CD4-positive, alpha-beta T cell treated with Interleukin-15 for 1 hour (primary cell): ENCODE results near the gene ASPRV1.
A peak's percentile ranks its signal among the peaks of the same experiment; 100 is the strongest.
"Not testable (repeated sequence)": the region's sequence is repeated elsewhere in the genome, so short reads cannot be mapped to it uniquely, and the experiment has no call there.

Experiments
- DNase-seq: peaks from one replicate; pipeline ENCODE4 v3.0.0-alpha.2; 2020

The ASPRV1 gene

DNA sequence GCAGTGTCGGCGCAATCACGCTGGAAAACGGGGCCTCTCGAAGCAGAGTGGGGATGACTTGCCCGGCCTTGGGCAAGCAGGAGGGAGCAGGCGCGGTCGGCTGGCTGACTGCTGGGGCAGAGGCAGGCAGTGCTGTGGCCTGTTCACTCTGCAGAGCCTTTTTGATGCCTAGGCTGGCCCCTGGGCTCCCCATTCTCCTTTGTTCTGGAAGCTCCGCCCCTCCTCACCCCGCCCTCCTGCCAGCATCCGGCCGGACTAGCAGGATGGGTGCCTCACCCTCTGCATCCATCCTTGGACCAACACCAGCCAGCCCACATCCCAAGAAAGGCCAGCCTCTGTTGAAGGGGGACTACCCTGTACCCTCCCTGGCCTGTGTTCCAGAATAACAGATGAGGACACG, at the start of gene ASPRV1:
ASPRV1 (minus strand) TSS at position 136 of the 400 bp plus-strand sequence. CDS start 195 bp downstream, outside the sequence.
- DNase-seq = no peak

GRCh38 chr2:70010576-70011111, 49.2 kb upstream of the ASPRV1 start:
- DNase-seq = no peak

DNA sequence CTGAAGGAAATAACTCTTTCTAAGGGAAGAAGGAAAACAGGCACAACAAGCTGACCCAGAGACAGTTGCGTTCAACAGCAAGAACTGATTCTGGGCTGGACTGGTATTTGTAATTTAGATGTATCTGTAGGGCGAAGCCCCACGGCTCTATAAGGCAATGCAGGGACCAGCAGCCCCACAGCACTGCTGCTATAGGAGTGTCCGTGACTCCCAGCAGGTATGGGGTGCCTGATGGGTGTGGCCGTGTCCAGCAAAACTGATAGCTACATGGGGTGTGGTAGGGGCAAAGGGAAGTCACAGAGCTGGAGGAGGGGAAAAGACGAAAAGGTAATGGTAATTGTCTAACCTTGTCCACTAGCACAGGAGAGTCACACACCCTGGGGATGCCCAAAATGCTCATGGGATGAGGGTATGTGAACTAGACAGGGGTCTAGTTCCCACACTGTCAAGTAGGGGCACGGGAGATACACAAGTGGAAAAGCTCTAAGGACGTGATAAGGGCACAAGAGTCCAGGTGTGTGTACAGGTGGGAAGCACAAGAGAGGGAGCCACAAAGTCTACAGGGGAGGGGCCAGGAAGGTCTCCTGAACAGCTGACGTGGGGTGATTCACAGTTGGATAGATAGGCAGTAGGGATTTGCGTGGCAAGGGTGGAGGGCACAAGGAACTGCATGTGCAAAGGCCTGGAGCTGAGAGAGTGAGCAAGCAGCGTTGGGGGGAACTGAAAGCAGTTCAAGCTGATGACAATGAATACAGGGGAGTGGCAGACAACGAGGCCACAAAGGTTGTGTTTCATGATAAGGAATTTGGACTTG, 48.5 kb upstream of the ASPRV1 start:
- peak; percentile 71 for DNase-seq

DNA sequence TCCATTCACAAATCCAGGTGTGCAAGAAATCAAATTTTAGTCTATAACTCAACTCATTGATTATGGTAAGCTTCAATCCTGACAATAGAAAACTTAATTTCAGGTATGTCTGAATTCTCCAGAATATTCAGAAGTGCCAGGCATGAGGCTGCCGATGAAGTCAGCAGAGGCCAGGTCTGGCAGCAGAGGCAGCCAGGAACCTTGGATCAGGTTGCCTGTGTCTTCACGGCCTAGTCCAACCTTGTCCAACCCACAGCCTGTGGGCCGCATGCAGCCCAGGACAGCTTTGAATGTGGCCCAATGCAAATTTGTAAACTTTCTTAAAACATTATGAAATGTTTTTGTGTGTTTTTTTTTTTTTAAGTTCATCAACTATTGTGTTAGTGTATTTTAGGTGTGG, 46.9 kb upstream of the ASPRV1 start:
- no peak for DNase-seq

GRCh38 chr2:70007151-70007550, 45.7 kb upstream of the ASPRV1 start:
- no peak for DNase-seq

- DNase-seq = no peak
Observed at GRCh38 chr2:70006447-70006784, 45.0 kb upstream of the ASPRV1 start.

DNA sequence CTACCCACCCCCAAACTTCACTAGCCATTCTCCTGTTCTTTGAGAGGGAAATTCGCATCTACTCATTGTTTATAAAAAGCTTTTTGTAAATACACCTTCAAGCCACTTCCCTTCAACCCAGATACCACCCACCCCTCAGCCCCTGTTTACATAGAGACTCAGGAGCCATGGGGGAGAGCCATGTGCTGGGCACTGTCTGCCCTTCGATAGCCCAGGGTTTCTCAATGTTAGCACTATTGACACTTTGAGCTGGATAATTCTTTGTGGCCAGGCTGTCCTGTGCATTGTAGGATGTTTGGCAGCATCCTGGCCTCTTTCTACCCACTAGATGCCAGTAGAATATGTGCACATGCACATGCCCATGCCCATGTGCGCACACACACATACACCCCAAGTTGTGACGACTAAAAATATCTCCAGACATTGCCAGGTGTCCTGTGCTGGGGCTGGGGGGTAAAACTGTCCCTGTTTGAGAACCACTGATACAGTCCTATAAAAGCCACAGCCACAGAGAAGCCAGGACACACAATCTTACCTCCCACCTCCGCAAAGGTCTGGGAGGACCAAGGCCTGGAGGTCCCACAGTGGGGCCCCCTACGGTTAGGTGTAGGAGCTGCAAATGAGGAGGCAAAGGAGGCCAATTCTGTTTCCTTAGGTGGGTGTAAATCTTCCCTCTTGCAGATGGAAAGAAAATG, 44.5 kb upstream of the ASPRV1 start:
- DNase-seq = no peak

DNA sequence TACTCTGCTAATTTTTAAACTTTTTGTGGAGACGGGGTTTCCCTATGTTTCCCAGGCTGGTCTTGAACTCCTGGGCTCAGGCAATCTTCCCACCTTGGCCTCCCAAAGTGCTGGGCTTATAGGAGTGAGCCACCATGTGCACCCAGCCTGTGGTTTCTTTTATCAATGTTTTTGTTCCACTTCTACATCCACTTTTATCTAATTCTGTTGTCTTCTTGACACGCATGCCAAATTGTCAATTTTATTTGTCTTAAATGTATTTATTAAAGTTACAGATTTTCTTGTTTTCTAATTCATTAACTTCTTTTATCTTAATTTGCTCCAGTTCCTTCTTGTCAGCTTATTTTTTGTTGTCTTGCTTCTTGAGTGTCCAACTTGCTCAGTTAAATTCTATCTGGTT, 43.8 kb upstream of the ASPRV1 start:
- no peak for DNase-seq

DNA sequence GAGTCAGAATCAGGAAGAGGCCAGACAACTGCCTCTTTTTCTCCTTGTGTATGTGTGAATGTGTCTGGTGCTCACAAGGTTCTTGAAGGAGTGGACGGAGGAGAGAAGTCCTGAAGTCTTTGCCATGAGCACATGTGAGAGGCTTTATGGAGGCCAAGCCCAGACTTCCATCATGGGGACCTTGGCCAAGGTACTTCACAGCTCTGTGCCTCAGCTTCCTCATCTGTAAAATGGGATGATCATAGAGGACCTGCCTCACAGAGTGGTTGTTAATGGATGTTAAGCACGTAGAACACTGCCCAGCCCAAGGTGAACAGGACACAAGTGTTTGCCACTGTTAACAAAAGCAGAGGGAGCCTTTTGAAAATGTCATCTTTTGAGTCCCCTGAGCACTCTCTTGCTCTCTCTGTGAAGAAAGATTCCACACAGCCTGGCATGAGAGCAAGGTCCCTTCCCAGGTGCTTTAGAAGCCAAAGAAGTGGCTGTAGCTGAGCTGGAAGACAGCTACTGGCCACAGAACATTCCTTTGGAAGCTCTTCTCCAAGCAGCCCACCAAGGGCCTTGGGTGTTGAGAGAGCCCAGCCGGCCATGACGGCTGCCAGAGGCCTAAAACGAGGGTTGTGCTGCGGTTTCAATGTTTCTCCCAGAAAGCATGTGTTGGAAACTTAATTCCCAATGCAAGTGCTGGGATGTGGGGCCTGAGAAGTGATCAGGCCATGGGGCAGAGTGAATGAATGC, 41.8 kb upstream of the ASPRV1 start:
- no peak for DNase-seq

DNA sequence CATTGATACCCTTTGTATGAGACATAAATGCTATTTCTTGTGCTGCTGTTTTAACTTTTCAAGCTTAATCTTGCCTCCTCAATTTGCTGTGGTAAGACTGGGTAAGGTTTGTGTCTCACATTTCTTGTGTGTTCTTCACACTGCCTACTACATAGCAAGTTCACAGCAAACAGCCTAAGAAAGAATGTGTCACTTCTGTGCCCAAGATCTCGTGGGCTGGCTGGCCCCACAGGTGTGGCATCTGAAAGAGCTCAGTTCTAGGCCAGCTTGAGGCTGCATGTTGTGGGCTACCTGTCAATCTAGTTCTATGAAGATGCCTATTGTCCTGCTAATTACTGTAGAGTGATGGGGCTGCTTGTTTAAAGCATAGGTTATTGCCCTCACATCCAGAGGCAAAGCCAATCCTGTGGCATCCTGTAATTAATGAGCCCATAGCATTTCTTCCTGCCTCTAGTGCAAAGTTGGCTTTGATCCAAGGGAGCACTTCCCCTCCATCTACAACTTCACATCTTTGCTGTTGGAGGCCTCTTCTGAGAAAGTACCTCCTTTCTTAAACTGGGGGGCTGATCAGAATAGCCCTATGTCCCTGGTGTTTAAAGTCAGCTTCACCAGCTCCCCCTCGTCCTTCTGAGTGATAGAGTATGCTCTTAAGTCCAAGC, 40.9 kb upstream of the ASPRV1 start:
- no peak for DNase-seq

- not testable (repeated sequence) for DNase-seq
Observed at GRCh38 chr2:70000529-70000928, 39.1 kb upstream of the ASPRV1 start.

DNA sequence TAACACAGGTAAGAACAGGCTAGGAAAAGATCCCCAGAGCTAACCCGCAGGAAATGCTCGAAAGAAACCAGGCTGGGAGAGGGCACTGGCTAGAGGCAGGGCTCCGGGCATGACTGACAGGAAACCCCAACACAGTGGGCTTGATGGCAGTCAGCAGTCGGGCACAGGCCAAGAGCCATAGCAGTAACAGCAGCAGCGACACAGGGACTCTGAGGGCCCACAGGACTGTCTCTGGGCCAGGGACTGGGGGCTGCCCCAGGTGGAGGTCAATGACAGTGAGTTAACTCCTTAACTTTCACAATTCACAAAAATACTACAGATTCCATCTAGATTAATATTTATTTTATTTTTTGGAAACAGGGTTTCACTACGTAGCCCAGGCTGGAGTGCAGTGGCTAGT, 37.3 kb upstream of the ASPRV1 start:
- no peak for DNase-seq

DNA sequence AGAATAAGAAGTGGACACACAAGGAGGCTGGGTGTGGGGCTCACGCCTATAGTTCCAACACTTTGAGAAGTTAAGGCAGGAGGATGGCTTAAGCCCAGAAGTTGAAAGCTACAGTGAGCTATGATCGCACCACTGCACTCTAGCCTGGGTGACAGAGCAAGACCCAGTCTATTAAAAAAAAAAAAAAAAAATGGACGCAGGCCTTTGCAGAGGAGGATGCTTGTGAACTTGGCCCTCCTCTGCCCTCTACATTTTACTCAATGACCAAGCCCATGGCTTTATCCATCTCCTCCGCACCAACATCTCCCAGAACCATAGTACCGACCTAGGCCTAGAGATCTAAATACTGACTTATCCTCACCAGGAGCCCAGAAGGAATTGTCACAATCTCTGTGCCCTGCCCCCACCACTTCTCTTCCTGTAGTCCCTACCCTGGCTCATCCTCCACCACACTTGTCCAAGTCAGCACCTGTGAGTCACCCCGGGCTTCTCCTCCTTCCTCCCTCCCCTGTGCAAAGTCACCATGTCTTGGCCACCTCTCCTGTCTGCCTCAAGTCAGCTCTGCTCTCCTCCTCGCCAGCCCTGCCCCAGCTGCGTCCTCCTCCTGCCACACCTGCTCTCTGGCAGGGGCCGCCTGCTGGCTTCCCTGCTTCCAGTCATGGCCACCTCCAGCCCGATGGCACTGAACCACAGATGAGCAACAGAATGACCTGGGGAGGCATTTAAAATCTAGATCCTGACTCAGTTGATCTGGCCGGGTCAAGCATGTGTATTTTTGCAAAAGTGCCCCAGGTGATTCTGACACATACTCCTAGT, 35.8 kb upstream of the ASPRV1 start:
- DNase-seq = peak; percentile 65

DNA sequence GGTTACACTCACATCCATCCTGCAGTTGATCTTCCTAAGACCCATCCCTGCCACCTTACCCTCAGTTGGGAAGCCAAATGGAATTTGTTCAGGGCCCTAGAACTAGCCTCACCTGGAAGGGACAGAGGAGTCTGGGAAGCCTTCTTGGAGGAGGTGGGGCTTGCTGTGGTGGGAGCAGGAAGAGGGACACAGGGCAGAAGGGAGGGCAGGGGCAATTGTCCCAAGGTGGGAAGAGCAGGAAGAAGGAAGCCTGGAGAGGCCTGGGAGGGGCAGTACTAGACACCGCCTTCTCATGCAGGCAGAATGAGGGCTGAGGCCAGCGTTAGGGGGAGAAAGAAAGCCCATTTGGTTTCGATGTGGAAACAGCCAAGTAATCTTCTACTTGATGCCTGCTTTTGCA, 34.1 kb upstream of the ASPRV1 start:
- no peak for DNase-seq

DNA sequence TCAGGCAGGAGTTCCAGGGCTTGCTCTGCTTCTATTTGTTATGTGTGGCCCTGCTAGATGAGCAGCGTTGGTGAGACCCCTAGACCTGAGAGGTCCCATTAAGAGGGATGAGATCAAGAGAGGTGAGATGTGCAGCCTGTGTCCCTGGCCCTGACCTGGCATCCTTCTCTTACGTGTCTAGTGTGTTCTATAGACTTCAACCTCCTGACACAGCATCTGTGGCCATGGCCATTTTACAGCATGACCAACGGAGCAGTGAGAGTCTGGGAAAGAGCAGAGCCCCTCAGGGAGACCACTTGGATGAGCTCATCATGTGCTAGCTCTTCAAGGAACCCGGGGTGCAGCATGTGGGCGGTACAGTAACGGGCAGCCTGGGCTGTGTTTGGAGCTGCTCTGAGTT, 32.7 kb upstream of the ASPRV1 start:
- no peak for DNase-seq

DNA sequence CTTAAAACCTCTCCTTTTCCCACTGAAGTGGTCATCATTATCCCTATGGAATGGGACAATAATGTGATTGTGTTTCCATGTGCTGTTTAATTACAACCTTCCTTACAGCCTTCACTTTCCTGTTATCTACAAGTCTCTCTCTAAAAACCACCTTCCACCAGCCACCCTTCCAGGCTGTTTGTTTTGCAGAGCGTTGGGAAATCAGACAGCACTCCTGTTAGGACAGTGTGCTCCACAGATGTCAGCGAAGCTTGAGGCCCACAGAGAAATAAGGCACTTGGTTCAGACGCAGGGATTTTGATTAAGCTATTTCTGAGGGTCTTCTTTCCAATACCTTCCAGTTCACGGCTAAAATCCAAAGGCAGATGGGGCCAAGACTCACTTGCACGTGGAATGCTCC, 32.3 kb upstream of the ASPRV1 start:
- no peak for DNase-seq

DNA sequence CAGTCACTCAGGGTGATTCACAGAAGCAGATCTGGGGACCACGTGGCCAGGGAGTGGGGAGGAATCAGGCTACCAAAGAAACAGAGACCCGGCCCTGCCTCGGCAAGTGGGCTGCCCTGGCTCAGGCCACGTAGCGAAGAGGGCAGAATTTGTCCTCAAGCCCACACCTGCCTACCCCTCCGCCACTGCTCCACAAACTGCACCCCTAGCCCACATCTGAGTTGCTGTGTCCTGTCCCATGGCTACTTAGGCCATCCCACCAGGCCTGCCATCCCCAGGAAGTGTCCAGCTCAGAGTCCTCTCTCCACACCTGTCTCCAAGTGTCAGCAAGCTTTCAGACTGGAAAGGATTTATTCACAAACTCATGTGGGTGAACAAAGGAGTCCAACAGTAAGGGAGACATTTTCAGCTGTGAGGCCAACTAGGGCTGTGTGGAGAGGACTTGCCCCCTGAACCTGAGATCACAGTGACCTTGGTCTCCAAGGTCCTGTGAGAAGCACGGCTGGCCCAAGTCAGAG, 31.7 kb upstream of the ASPRV1 start:
- no peak for DNase-seq

DNA sequence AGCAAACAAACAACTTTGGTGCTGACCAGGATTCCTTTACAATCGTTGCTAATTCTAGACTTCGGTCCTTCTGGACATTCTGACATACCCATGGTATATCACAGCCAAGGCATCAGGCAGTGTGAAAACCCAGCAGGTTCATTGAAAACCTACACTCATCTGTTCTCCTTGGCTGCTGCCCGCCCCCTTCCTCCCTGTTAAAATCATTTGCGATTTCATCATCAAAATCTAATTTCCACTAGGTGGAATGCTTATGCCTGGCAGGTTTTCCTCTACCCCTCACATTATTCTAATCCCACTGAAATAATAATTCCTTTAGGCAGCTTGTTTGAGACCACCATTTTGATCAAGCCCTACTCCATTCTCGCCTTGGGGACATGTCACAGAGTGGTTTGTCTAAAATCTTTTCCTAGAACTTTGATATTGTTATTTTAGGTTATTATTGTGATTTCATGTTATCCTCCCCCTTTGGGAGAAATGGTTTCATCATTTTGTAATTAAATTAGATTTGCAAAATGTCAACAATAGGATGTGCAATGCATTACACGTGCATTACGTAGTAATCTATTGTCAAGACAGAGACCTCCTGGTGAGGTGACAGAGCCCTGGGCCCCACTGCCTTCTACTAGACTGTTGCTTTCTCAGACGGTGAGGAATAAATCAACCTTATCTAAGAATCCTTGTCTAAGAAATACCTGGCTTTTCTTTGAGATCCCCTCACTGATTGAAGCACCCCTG, 31.0 kb upstream of the ASPRV1 start:
- no peak for DNase-seq

GRCh38 chr2:69989441-69990105, 28.1 kb upstream of the ASPRV1 start:
- DNase-seq = no peak

- DNase-seq = no peak
Observed at GRCh38 chr2:69989009-69989408, 27.6 kb upstream of the ASPRV1 start.
